SK-N-SH (cell line): Measurements from ENCODE around the gene TBC1D16. TPM values are rescaled to one million over a fixed set of nuclear protein-coding genes. Genes with fewer than 3 reads are reported as not detected.

Source experiments
- CTCF ChIA-PET: fragments of 300-600, 350-600 bp; formaldehyde crosslinking; extraction: SDS; loops from one replicate; lab custom pipeline; 2021; lab: Yijun Ruan, JAX
- POLR2A ChIA-PET: fragments of 350-600 bp; sonication (Branson Sonifier 250); formaldehyde crosslinking; extraction: SDS; loops from one replicate; lab custom pipeline; 2020; ENCODE audit warnings: antibody characterized with exemption, inconsistent platforms; lab: Yijun Ruan, JAX
- DNase-seq: peaks from one replicate; pipeline ENCODE4 v3.0.0; 2012
- H2AFZ ChIP-seq: fragments of 200-600 bp; sonication (generic); 2 replicates; pipeline ENCODE4 v1.8.1; 2016; ENCODE audit warnings: antibody characterized with exemption, mild to moderate bottlenecking, low read depth
- H3F3A ChIP-seq: fragments of 200-600 bp; sonication (generic); replicated peaks from 2 replicates; pipeline ENCODE3; 2016; ENCODE audit warnings: antibody characterized with exemption, mild to moderate bottlenecking; ENCODE audit not compliant: insufficient read depth
- H3K27ac ChIP-seq, 2 experiments: fragments of 200-500 bp in 1 of 2; fragments of 200-600 bp in 1 of 2; sonication (Bioruptor generic) in 1 of 2; sonication (generic), shearing (Covaris generic) in 1 of 2; 2 replicates each; pipeline versions ENCODE4 v1.5.1 to v1.6.1; 2014 to 2016; ENCODE audit warnings: low read depth in 2 of 2, inconsistent platforms in 1 of 2, low read length in 1 of 2, mild to moderate bottlenecking in 1 of 2, mixed read lengths in 1 of 2
- H3K27me3 ChIP-seq: fragments of 200-600 bp; sonication (generic), shearing (Covaris generic); 2 replicates; pipeline ENCODE4 v1.6.1; 2016; ENCODE audit warnings: mixed run types; ENCODE audit not compliant: insufficient read depth
- H3K36me3 ChIP-seq, 2 experiments: fragments of 200-500 bp in 1 of 2; fragments of 200-600 bp in 1 of 2; sonication (Bioruptor generic) in 1 of 2; sonication (generic) in 1 of 2; replicated peaks in 1 of 2; 2 replicates each; pipeline versions ENCODE3 to v1.5.1; 2014 to 2016; ENCODE audit warnings: low read length in 1 of 2, mild to moderate bottlenecking in 1 of 2; ENCODE audit not compliant: insufficient read depth in 2 of 2, control insufficient read depth in 1 of 2
- H3K4me1 ChIP-seq, 2 experiments: fragments of 200-500 bp in 1 of 2; fragments of 200-600 bp in 1 of 2; sonication (Bioruptor generic) in 1 of 2; sonication (generic), shearing (Covaris generic) in 1 of 2; 2 replicates each; pipeline versions ENCODE4 v1.5.1 to v1.6.1; 2014 to 2016; ENCODE audit warnings: low read depth in 1 of 2, low read length in 1 of 2, mixed run types in 1 of 2; ENCODE audit not compliant: insufficient read depth in 2 of 2, control insufficient read depth in 1 of 2
- H3K4me2 ChIP-seq: fragments of 200-600 bp; sonication (generic), shearing (Covaris generic); 2 replicates; pipeline ENCODE4 v1.6.1; 2017; ENCODE audit warnings: mixed run types
- H3K4me3 ChIP-seq, 2 experiments: fragments of 200-500 bp in 1 of 2; fragments of 200-600 bp in 1 of 2; sonication (Bioruptor generic) in 1 of 2; sonication (generic), shearing (Covaris generic) in 1 of 2; 2 replicates each; pipeline versions ENCODE4 v1.5.1 to v1.8.1; 2014 to 2016; ENCODE audit warnings: low read depth in 2 of 2, inconsistent platforms in 1 of 2, low read length in 1 of 2, mild to moderate bottlenecking in 1 of 2, mixed read lengths in 1 of 2, moderate library complexity in 1 of 2
- H3K79me2 ChIP-seq: fragments of 200-600 bp; sonication (generic); 2 replicates; pipeline ENCODE4 v1.8.1; 2017; ENCODE audit warnings: mild to moderate bottlenecking; ENCODE audit not compliant: insufficient read depth
- H3K9ac ChIP-seq: fragments of 200-600 bp; sonication (generic); 2 replicates; pipeline ENCODE4 v1.6.1; 2017; ENCODE audit warnings: mixed run types
- H3K9me2 ChIP-seq: fragments of 200-600 bp; sonication (generic); 2 replicates; pipeline ENCODE4 v1.6.1; 2017; ENCODE audit warnings: mixed run types
- H3K9me3 ChIP-seq: fragments of 200-600 bp; sonication (generic); 2 replicates; pipeline ENCODE4 v1.6.1; 2017; ENCODE audit warnings: mixed run types, mild to moderate bottlenecking, moderate library complexity
- H4K20me1 ChIP-seq: fragments of 200-600 bp; sonication (generic); 2 replicates; pipeline ENCODE4 v1.6.1; 2017; ENCODE audit warnings: mild to moderate bottlenecking, mixed run types; ENCODE audit not compliant: insufficient read depth
- CHD2 ChIP-seq: fragments of 150-350 bp; IDR thresholded peaks from 2 replicates; pipeline ENCODE4 v1.6.1; 2018; ENCODE audit warnings: low read length; ENCODE audit not compliant: partially characterized antibody
- EP300 ChIP-seq, 2 experiments: IDR thresholded peaks; 2 replicates each; pipeline versions ENCODE4 v1.4.0 to v1.6.1; 2012; ENCODE audit warnings: borderline replicate concordance in 1 of 2, low read depth in 1 of 2, low read length in 1 of 2
- FOSL2 ChIP-seq: IDR thresholded peaks from 2 replicates; pipeline ENCODE4 v1.4.0; 2012; ENCODE audit warnings: low read depth, mild to moderate bottlenecking, moderate library complexity, borderline replicate concordance
- FOXM1 ChIP-seq: IDR thresholded peaks from 2 replicates; pipeline ENCODE4 v1.4.0; 2012; ENCODE audit warnings: low read depth, mild to moderate bottlenecking
- GATA2 ChIP-seq: sonication (generic); formaldehyde crosslinking; IDR thresholded peaks from 2 replicates; pipeline ENCODE4 v1.5.0; 2020; ENCODE audit warnings: mild to moderate bottlenecking, missing genetic modification reagents
- JUND ChIP-seq: IDR thresholded peaks from 2 replicates; pipeline ENCODE4 v1.4.0; 2012
- MEF2A ChIP-seq: IDR thresholded peaks from 2 replicates; pipeline ENCODE4 v1.4.0; 2012; ENCODE audit warnings: low read depth, borderline replicate concordance
- NRF1 ChIP-seq: IDR thresholded peaks from 2 replicates; pipeline ENCODE4 v1.6.1; 2012; ENCODE audit warnings: low read depth, mild to moderate bottlenecking, low read length
- PBX3 ChIP-seq: IDR thresholded peaks from 2 replicates; pipeline ENCODE4; 2012
- REST ChIP-seq: IDR thresholded peaks from 2 replicates; pipeline ENCODE4 v1.6.1; 2012; ENCODE audit warnings: mild to moderate bottlenecking, low read depth, low read length, moderate library complexity
- SIN3A ChIP-seq: IDR thresholded peaks from 2 replicates; pipeline ENCODE4 v1.6.1; 2012; ENCODE audit warnings: low read depth, mild to moderate bottlenecking, low read length, moderate library complexity, borderline replicate concordance
- SMC3 ChIP-seq: IDR thresholded peaks from 2 replicates; pipeline ENCODE4 v1.6.1; 2012; ENCODE audit warnings: low read depth, low read length, improper control_type of control experiment
- TAF1 ChIP-seq: IDR thresholded peaks from 2 replicates; pipeline ENCODE4 v1.6.1; 2012; ENCODE audit warnings: low read depth, mild to moderate bottlenecking, low read length, moderate library complexity, borderline replicate concordance
- TCF12 ChIP-seq: IDR thresholded peaks from 2 replicates; pipeline ENCODE4 v1.4.0; 2012
- USF1 ChIP-seq: IDR thresholded peaks from 2 replicates; pipeline ENCODE4 v1.4.0; 2012; ENCODE audit warnings: low read depth, borderline replicate concordance
- YY1 ChIP-seq: IDR thresholded peaks from 2 replicates; pipeline ENCODE4 v1.4.0; 2012; ENCODE audit warnings: low read depth, mild to moderate bottlenecking
- WGBS: methylation state at CpG from one replicate; pipeline ENCODE4 v1.1.6; 2017; ENCODE audit warnings: low lambda C conversion rate; 5-methylcytosine and 5-hydroxymethylcytosine counted together
- polyA plus RNA-seq, 3 experiments: library from polyadenylated mRNA; depleted of rRNA; stranded (reverse); fragments of >200 nt; gene quantifications; 2 replicates each; pipeline ENCODE4 v1.2.3, GENCODE V29; 2012

TBC1D16 gene
- polyA plus RNA-seq, 1 of the 3 experiments (the other 2 are of a cell fraction): 14.5 TPM

GRCh38 chr17:79916506-79916905 is 119.2 kb downstream of the TBC1D16 start:
- ChIA-PET CTCF (interaction anchor here (0.6 to 14.1 kb wide), 10 partner anchors 7 to 174 kb away, joined by 3 to 182 read pairs (median 4); partner anchors contain the start of genes CBX4 and CBX8), POLR2A (no interaction called here)
- H3K9me2 ChIP-seq: no peaks in the 10 kb centered on the region
- no peak for TF ChIP-seq USF1
- no peak for TF ChIP-seq SIN3A
- TF ChIP-seq EP300 (IDR thresholded peaks at IDR 0.05; ENCODE audit: borderline replicate concordance in 1 of 2, low read depth in 1 of 2, low read length in 1 of 2): no peak
- TF ChIP-seq CHD2: no peak
- TF ChIP-seq GATA2 (CRISPR knock-in tag): no peak
- TF ChIP-seq SMC3: no peak
- TF ChIP-seq FOSL2: no peak
- TF ChIP-seq TCF12: no peak
- TF ChIP-seq YY1: no peak
- no peak for TF ChIP-seq PBX3
- TF ChIP-seq REST: no peak
- TF ChIP-seq NRF1: no peak
- TF ChIP-seq MEF2A: no peak
- no peak for TF ChIP-seq FOXM1
- no peak for TF ChIP-seq JUND
- TF ChIP-seq TAF1: no peak
- no peaks in the 10 kb centered on the region for H4K20me1 ChIP-seq
- no peaks in the 10 kb centered on the region for H3K79me2 ChIP-seq
- no peaks in the 10 kb centered on the region for H3K27me3 ChIP-seq
- no peak overlapping the region for H3K4me2 ChIP-seq
- no peaks in the 10 kb centered on the region for H3K36me3 ChIP-seq
- H2AFZ ChIP-seq: no peak overlapping the region
- no peaks in the 10 kb centered on the region for H3F3A ChIP-seq
- no peak overlapping the region for H3K9ac ChIP-seq
- H3K27ac ChIP-seq: no peak overlapping the region
- no peak for DNase-seq
- no peak overlapping the region for H3K4me3 ChIP-seq
- no peaks in the 10 kb centered on the region for H3K9me3 ChIP-seq
- 84% methylated on average over 6 of the region's 6 CpGs for WGBS
- H3K4me1 ChIP-seq: peaks cover 9 to 27% of the 10 kb centered on the region in 2 experiments; a peak in 2 of 4 replicates
